Right renal pelvis (tissue), 4 donors: ENCODE data around the gene KLHDC8B. TPM values are rescaled to one million over a fixed set of nuclear protein-coding genes. Genes with fewer than 3 reads are reported as not detected.

Experiments used
- polyA plus RNA-seq, 4 donors: library from polyadenylated mRNA; unstranded; fragments of 120-200 nt; gene quantifications; one replicate each; pipeline ENCODE4 v1.2.1, GENCODE V29; 2013; ENCODE audit not compliant: insufficient read length in 4 of 4

The KLHDC8B gene
- polyA plus RNA-seq, 4 donors, result 41.8 to 46.1 (median 43.8) TPM

Other genes with a start within 250 kb of the KLHDC8B start
- 10 to 100 TPM; 38.2 to 56.2 (median 41.4) TPM for gene P4HTM, start 181.4 kb upstream of the KLHDC8B start, polyA plus RNA-seq
- gene WDR6, start 164.2 kb upstream of the KLHDC8B start, polyA plus RNA-seq, result 100 to 1,000 TPM; 180 to 201 (median 191) TPM
- 10 to 100 TPM; 68.5 to 79.5 (median 71.9) TPM for gene DALRD3, start 153.0 kb upstream of the KLHDC8B start, polyA plus RNA-seq
- gene NDUFAF3, start 149.5 kb upstream of the KLHDC8B start, polyA plus RNA-seq, result 10 to 100 TPM; 65.7 to 82.2 (median 71.2) TPM
- gene IMPDH2, start 142.2 kb upstream of the KLHDC8B start, polyA plus RNA-seq, result 100 to 1,000 TPM; 206 to 230 (median 208) TPM
- 10 to 100 TPM; 76.8 to 90.3 (median 89.5) TPM for gene QRICH1, start 77.5 kb upstream of the KLHDC8B start, polyA plus RNA-seq
- 100 to 1,000 TPM; 275 to 317 (median 282) TPM for gene QARS1, start 66.8 kb upstream of the KLHDC8B start, polyA plus RNA-seq
- 10 to 100 TPM; 50.2 to 63.5 (median 57.6) TPM for gene USP19, start 50.8 kb upstream of the KLHDC8B start, polyA plus RNA-seq
- gene LAMB2, start 38.5 kb upstream of the KLHDC8B start, polyA plus RNA-seq, result 100 to 1,000 TPM; 359 to 408 (median 390) TPM
- 10 to 100 TPM; 23.3 to 28.8 (median 27.0) TPM for gene CCDC71, start 5.3 kb upstream of the KLHDC8B start, polyA plus RNA-seq
- 10 to 100 TPM in 3 of 4 donors, 1 to 10 TPM in 1; 9.5 to 12.0 (median 11.5) TPM for gene C3orf62, start 105.6 kb downstream of the KLHDC8B start, polyA plus RNA-seq
- 10 to 100 TPM; 56.2 to 64.4 (median 60.0) TPM for gene USP4, start 168.5 kb downstream of the KLHDC8B start, polyA plus RNA-seq
- 100 to 1,000 TPM; 115 to 195 (median 124) TPM for gene GPX1, start 186.8 kb downstream of the KLHDC8B start, polyA plus RNA-seq
- gene RHOA, start 240.4 kb downstream of the KLHDC8B start, polyA plus RNA-seq, result 100 to 1,000 TPM; 522 to 604 (median 543) TPM
- 10 to 100 TPM; 34.1 to 39.8 (median 36.3) TPM for gene TCTA, start 240.8 kb downstream of the KLHDC8B start, polyA plus RNA-seq